ENCODE results near the gene C1QA.

C1QA gene

DNA sequence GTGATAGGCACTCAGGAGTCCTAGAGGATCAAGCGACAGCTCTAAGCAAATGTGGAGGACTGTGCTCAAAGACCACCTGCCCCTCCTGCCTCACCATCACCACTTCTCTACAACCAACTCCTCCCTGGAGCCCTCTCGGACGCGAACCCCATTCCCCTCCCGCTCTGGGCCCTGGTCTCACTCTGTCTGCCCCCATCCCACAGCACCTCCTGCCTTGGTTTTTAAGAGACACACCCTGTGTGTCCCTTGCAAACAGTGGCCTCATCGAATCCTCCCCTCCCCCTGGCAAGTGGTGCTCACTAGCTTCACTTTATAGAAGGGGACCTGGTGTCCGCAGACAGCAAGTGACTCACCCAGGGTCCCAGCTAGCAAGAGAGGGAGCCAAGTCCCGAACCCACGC, 44.4 kb upstream of the C1QA start:
- H3K36me3 ChIP-seq (replicated peaks; ENCODE audit: insufficient read depth, low read length) = no peaks in the 10 kb centered on the region
- H3K9me3 ChIP-seq (replicated peaks; ENCODE audit: insufficient read depth, low read length) = no peaks in the 10 kb centered on the region
- H2AFZ ChIP-seq (ENCODE audit: low read length) = no peak overlapping the region
- H3K9me2 ChIP-seq (replicated peaks; ENCODE audit: insufficient read depth, low read length) = no peaks in the 10 kb centered on the region
- H3K27ac ChIP-seq (ENCODE audit: low read length) = no peak overlapping the region
- H3K4me1 ChIP-seq (ENCODE audit: low read length) = no peaks in the 10 kb centered on the region
- H4K20me1 ChIP-seq (ENCODE audit: insufficient read depth, low read length) = no peaks in the 10 kb centered on the region
- TF ChIP-seq EZH2phosphoT487 (IDR thresholded peaks at IDR 0.05; ENCODE audit: low read length) (no peak), EZH2 (optimal IDR thresholded peaks at IDR 0.05; ENCODE audit: low read depth, low read length) (no peak)
- H3K4me3 ChIP-seq (ENCODE audit: low read length) = no peak overlapping the region
- H3F3A ChIP-seq (ENCODE audit: insufficient read depth, low read length) = no peaks in the 10 kb centered on the region
- peaks cover 95% of the 10 kb centered on the region for H3K27me3 ChIP-seq (replicated peaks; ENCODE audit: insufficient read depth, low read length)
- H3K79me2 ChIP-seq (ENCODE audit: low read length) = no peaks in the 10 kb centered on the region
- no peak overlapping the region for H3K4me2 ChIP-seq (ENCODE audit: low read depth, low read length)
- H3K9ac ChIP-seq (ENCODE audit: low read length) = no peak overlapping the region
- no peak for DNase-seq

DNA sequence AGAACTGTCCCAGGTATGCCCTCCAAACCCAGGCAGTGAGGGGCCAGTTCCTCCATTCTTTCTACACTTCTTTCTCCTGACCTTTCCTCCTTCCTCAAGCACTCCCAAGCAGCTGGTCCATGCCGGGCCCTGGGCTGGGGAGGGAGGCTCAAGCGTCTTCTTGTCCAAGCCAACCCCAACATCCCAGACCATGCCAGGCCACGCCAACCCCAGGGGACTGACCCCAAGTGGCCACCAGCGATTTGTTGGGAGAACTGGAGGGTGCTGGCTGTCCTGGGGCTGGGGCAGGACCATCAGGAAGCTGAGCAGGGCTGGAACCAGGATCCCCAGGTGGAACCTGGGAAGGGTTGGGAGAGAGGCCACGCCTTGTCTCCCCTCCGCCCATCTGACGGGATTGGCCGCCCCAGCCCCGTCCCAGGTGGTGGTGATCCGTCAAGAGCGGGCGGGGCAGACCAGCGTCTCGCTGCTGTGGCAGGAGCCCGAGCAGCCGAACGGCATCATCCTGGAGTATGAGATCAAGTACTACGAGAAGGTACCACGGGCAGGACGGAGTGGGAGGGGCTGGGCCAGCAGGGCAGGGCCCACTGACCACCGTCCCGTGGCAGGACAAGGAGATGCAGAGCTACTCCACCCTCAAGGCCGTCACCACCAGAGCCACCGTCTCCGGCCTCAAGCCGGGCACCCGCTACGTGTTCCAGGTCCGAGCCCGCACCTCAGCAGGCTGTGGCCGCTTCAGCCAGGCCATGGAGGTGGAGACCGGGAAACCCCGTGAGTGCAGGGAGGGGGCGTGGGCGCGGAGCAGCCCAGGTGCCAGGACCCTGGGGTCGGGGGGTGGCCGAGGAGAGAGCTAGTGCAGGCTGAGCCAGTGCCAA, 43.3 kb upstream of the C1QA start:
- no peak overlapping the region for H3K4me3 ChIP-seq (ENCODE audit: low read length)
- H3K27me3 ChIP-seq (replicated peaks; ENCODE audit: insufficient read depth, low read length) = peaks cover 95% of the 10 kb centered on the region
- H3K9me2 ChIP-seq (replicated peaks; ENCODE audit: insufficient read depth, low read length) = no peaks in the 10 kb centered on the region
- H3F3A ChIP-seq (ENCODE audit: insufficient read depth, low read length) = no peaks in the 10 kb centered on the region
- H4K20me1 ChIP-seq (ENCODE audit: insufficient read depth, low read length) = no peaks in the 10 kb centered on the region
- no peak overlapping the region for H3K9ac ChIP-seq (ENCODE audit: low read length)
- H2AFZ ChIP-seq (ENCODE audit: low read length) = no peak overlapping the region
- TF ChIP-seq, protein P1, sequence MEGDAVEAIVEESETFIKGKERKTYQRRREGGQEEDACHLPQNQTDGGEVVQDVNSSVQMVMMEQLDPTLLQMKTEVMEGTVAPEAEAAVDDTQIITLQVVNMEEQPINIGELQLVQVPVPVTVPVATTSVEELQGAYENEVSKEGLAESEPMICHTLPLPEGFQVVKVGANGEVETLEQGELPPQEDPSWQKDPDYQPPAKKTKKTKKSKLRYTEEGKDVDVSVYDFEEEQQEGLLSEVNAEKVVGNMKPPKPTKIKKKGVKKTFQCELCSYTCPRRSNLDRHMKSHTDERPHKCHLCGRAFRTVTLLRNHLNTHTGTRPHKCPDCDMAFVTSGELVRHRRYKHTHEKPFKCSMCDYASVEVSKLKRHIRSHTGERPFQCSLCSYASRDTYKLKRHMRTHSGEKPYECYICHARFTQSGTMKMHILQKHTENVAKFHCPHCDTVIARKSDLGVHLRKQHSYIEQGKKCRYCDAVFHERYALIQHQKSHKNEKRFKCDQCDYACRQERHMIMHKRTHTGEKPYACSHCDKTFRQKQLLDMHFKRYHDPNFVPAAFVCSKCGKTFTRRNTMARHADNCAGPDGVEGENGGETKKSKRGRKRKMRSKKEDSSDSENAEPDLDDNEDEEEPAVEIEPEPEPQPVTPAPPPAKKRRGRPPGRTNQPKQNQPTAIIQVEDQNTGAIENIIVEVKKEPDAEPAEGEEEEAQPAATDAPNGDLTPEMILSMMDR (IDR thresholded peaks at IDR 0.05; ENCODE audit: low read length) = no peak
- TF ChIP-seq EZH2 (optimal IDR thresholded peaks at IDR 0.05; ENCODE audit: low read depth, low read length) = no peak
- no peak for TF ChIP-seq EZH2phosphoT487 (IDR thresholded peaks at IDR 0.05; ENCODE audit: low read length)
- DNase-seq = no peak
- H3K27ac ChIP-seq (ENCODE audit: low read length) = no peak overlapping the region
- no peaks in the 10 kb centered on the region for H3K9me3 ChIP-seq (replicated peaks; ENCODE audit: insufficient read depth, low read length)
- H3K36me3 ChIP-seq (replicated peaks; ENCODE audit: insufficient read depth, low read length) = no peaks in the 10 kb centered on the region
- no peak overlapping the region for H3K4me2 ChIP-seq (ENCODE audit: low read depth, low read length)
- no peaks in the 10 kb centered on the region for H3K4me1 ChIP-seq (ENCODE audit: low read length)
- no peaks in the 10 kb centered on the region for H3K79me2 ChIP-seq (ENCODE audit: low read length)

- no peaks in the 10 kb centered on the region for H3K36me3 ChIP-seq (replicated peaks; ENCODE audit: insufficient read depth, low read length)
- no peaks in the 10 kb centered on the region for H4K20me1 ChIP-seq (ENCODE audit: insufficient read depth, low read length)
- TF ChIP-seq, protein P1 (IDR thresholded peaks at IDR 0.05; ENCODE audit: low read length) = no peak
- TF ChIP-seq EZH2 (optimal IDR thresholded peaks at IDR 0.05; ENCODE audit: low read depth, low read length) (no peak), EZH2phosphoT487 (IDR thresholded peaks at IDR 0.05; ENCODE audit: low read length) (no peak)
- H3K9ac ChIP-seq (ENCODE audit: low read length) = no peak overlapping the region
- no peak for DNase-seq
- no peaks in the 10 kb centered on the region for H3K4me1 ChIP-seq (ENCODE audit: low read length)
- H3F3A ChIP-seq (ENCODE audit: insufficient read depth, low read length) = no peaks in the 10 kb centered on the region
- no peak overlapping the region for H3K27ac ChIP-seq (ENCODE audit: low read length)
- H3K9me3 ChIP-seq (replicated peaks; ENCODE audit: insufficient read depth, low read length) = no peaks in the 10 kb centered on the region
- no peak overlapping the region for H3K4me3 ChIP-seq (ENCODE audit: low read length)
- H3K27me3 ChIP-seq (replicated peaks; ENCODE audit: insufficient read depth, low read length) = peaks cover 95% of the 10 kb centered on the region
- no peaks in the 10 kb centered on the region for H3K9me2 ChIP-seq (replicated peaks; ENCODE audit: insufficient read depth, low read length)
- H3K4me2 ChIP-seq (ENCODE audit: low read depth, low read length) = no peak overlapping the region
- H2AFZ ChIP-seq (ENCODE audit: low read length) = no peak overlapping the region
- H3K79me2 ChIP-seq (ENCODE audit: low read length) = no peaks in the 10 kb centered on the region
Measured at GRCh38 chr1:22594396-22594795, 42.0 kb upstream of the C1QA start.

DNA sequence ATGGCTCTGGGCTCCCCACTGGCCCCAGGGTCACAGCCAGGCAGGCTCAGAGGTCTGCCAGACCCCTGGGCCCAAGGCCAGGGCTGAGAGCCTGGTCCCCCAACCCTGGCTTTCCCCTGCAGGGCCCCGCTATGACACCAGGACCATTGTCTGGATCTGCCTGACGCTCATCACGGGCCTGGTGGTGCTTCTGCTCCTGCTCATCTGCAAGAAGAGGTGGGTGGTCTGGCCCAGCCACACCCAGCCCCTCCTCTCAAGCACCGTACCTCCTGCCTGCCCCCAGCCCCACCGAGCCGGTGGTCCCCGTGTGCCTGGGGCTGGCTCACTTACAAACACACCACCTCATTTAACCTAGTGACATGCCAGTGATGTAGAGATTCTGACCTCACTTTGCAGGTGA, 41.3 kb upstream of the C1QA start:
- no peak overlapping the region for H2AFZ ChIP-seq (ENCODE audit: low read length)

More for the DNA sequence above, 41.3 kb upstream of the C1QA start:
- no peak for DNase-seq
- Histone ChIP-seq H3K9me2 (replicated peaks; ENCODE audit: insufficient read depth, low read length) (no peaks in the 10 kb centered on the region), H3K4me2 (ENCODE audit: low read depth, low read length) (no peak overlapping the region), H3F3A (ENCODE audit: insufficient read depth, low read length) (no peaks in the 10 kb centered on the region), H3K27ac (ENCODE audit: low read length) (no peak overlapping the region), H3K9me3 (replicated peaks; ENCODE audit: insufficient read depth, low read length) (no peaks in the 10 kb centered on the region), H3K9ac (ENCODE audit: low read length) (no peak overlapping the region), H3K36me3 (replicated peaks; ENCODE audit: insufficient read depth, low read length) (no peaks in the 10 kb centered on the region), H3K79me2 (ENCODE audit: low read length) (no peaks in the 10 kb centered on the region), H4K20me1 (ENCODE audit: insufficient read depth, low read length) (no peaks in the 10 kb centered on the region), H3K4me1 (ENCODE audit: low read length) (no peaks in the 10 kb centered on the region), H3K27me3 (replicated peaks; ENCODE audit: insufficient read depth, low read length) (peaks cover 89% of the 10 kb centered on the region), H3K4me3 (ENCODE audit: low read length) (no peak overlapping the region)
- TF ChIP-seq EZH2 (optimal IDR thresholded peaks at IDR 0.05; ENCODE audit: low read depth, low read length) (no peak), EZH2phosphoT487 (IDR thresholded peaks at IDR 0.05; ENCODE audit: low read length) (no peak)
- TF ChIP-seq, protein P1 (IDR thresholded peaks at IDR 0.05; ENCODE audit: low read length) = no peak

Measured in MM.1S (cell line).